ENCODE results near the gene CNOT3.

- TF ChIP-seq EP300 (IDR thresholded peaks at IDR 0.05; ENCODE audit: low read length), result no peak
- TF ChIP-seq TGIF2 (CRISPR knock-in tag; IDR thresholded peaks at IDR 0.05), result no peak
- TF ChIP-seq ATF3 (IDR thresholded peaks at IDR 0.05), result no peak
- no peak for TF ChIP-seq ATF3 (CRISPR knock-in tag; conservative IDR thresholded peaks at IDR 0.05)
- no peak for TF ChIP-seq LCOR (CRISPR knock-in tag; IDR thresholded peaks at IDR 0.05)
- TF ChIP-seq HDAC6 (IDR thresholded peaks at IDR 0.05; ENCODE audit: low read depth, low read length), result no peak
- TF ChIP-seq, protein P1, sequence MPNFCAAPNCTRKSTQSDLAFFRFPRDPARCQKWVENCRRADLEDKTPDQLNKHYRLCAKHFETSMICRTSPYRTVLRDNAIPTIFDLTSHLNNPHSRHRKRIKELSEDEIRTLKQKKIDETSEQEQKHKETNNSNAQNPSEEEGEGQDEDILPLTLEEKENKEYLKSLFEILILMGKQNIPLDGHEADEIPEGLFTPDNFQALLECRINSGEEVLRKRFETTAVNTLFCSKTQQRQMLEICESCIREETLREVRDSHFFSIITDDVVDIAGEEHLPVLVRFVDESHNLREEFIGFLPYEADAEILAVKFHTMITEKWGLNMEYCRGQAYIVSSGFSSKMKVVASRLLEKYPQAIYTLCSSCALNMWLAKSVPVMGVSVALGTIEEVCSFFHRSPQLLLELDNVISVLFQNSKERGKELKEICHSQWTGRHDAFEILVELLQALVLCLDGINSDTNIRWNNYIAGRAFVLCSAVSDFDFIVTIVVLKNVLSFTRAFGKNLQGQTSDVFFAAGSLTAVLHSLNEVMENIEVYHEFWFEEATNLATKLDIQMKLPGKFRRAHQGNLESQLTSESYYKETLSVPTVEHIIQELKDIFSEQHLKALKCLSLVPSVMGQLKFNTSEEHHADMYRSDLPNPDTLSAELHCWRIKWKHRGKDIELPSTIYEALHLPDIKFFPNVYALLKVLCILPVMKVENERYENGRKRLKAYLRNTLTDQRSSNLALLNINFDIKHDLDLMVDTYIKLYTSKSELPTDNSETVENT (CRISPR knock-in tag; IDR thresholded peaks at IDR 0.05), result no peak
- TF ChIP-seq, protein P2, sequence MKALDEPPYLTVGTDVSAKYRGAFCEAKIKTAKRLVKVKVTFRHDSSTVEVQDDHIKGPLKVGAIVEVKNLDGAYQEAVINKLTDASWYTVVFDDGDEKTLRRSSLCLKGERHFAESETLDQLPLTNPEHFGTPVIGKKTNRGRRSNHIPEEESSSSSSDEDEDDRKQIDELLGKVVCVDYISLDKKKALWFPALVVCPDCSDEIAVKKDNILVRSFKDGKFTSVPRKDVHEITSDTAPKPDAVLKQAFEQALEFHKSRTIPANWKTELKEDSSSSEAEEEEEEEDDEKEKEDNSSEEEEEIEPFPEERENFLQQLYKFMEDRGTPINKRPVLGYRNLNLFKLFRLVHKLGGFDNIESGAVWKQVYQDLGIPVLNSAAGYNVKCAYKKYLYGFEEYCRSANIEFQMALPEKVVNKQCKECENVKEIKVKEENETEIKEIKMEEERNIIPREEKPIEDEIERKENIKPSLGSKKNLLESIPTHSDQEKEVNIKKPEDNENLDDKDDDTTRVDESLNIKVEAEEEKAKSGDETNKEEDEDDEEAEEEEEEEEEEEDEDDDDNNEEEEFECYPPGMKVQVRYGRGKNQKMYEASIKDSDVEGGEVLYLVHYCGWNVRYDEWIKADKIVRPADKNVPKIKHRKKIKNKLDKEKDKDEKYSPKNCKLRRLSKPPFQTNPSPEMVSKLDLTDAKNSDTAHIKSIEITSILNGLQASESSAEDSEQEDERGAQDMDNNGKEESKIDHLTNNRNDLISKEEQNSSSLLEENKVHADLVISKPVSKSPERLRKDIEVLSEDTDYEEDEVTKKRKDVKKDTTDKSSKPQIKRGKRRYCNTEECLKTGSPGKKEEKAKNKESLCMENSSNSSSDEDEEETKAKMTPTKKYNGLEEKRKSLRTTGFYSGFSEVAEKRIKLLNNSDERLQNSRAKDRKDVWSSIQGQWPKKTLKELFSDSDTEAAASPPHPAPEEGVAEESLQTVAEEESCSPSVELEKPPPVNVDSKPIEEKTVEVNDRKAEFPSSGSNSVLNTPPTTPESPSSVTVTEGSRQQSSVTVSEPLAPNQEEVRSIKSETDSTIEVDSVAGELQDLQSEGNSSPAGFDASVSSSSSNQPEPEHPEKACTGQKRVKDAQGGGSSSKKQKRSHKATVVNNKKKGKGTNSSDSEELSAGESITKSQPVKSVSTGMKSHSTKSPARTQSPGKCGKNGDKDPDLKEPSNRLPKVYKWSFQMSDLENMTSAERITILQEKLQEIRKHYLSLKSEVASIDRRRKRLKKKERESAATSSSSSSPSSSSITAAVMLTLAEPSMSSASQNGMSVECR (CRISPR knock-in tag; IDR thresholded peaks at IDR 0.05), result no peak
- no peak for TF ChIP-seq ZNF57 (CRISPR knock-in tag; IDR thresholded peaks at IDR 0.05)
- no peak for TF ChIP-seq TRIM24 (IDR thresholded peaks at IDR 0.05)
- no peak for TF ChIP-seq SIN3A (IDR thresholded peaks at IDR 0.05; ENCODE audit: borderline replicate concordance in 2 of 2, control insufficient read depth in 1 of 2, low read depth in 2 of 2, low read length in 2 of 2)
- TF ChIP-seq ZNF124 (CRISPR knock-in tag; IDR thresholded peaks at IDR 0.05), result no peak
- TF ChIP-seq MXI1 (IDR thresholded peaks at IDR 0.05; ENCODE audit: low read depth, low read length), result no peak
- TF ChIP-seq CBFA2T2 (conservative IDR thresholded peaks at IDR 0.05), result no peak
- no peak for TF ChIP-seq SREBF2 (CRISPR knock-in tag; IDR thresholded peaks at IDR 0.05)
Measured at GRCh38 chr19:54169149-54169740, 31.7 kb downstream of the CNOT3 start.

All from K562 (cell line).